GM21526 (cell line): ENCODE results near the gene LLGL1.

Source experiments
- ATAC-seq: cut with Tn5 transposase; IDR thresholded peaks from one replicate; pipeline ENCODE4 v1.9.1; 2021; ENCODE audit warnings: moderate library complexity; ENCODE audit not compliant: unreplicated experiment, low FRiP score

LLGL1 gene

DNA sequence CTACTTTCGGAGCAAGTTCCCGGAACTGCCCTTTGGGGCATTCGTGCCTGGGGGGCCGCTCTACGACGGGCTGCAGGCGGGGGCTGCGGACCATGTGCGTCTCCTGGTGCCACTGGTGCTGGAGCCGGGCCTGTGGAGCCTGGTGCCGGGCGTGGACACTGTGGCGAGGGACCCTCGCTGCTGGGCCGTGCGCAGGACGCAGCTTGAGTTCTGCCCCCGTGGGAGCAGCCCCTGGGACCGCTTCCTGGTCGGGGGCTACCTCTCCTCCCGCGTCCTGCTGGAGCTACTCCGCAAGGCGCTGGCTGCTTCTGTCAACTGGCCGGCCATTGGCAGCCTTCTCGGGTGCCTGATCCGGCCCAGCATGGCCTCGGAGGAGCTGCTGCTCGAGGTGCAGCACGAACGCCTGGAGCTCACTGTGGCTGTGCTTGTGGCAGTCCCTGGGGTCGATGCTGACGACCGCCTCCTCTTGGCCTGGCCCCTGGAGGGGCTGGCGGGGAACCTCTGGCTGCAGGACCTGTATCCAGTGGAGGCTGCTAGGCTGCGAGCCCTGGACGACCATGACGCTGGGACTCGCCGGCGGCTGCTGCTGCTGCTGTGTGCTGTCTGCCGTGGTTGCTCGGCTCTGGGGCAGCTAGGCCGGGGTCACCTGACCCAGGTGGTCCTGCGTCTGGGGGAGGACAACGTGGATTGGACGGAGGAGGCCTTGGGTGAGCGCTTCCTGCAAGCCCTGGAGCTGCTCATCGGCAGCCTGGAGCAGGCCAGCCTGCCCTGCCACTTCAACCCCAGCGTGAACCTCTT lies 38.6 kb downstream of the LLGL1 start:
- ATAC-seq = no peak

DNA sequence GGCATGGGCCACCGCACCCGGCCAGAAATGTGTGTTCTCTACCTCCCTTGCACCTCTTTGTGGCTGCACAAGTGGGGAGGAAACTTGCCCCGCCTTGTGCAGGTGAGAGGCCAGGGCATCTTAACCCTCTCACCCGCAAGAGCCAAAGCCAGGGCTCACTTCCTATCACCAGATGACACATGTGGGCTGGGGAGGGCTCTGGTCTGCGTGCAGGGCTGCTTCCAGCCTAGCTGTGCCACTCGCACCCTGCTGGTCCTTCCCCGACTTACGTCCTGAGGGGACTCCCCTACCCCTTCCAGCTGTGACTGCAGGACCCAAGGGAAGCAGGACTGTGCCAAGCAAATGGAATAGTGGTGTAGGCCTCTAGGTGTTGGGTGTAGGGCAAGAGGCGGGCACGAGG lies 41.9 kb downstream of the LLGL1 start:
- ATAC-seq = no peak

DNA sequence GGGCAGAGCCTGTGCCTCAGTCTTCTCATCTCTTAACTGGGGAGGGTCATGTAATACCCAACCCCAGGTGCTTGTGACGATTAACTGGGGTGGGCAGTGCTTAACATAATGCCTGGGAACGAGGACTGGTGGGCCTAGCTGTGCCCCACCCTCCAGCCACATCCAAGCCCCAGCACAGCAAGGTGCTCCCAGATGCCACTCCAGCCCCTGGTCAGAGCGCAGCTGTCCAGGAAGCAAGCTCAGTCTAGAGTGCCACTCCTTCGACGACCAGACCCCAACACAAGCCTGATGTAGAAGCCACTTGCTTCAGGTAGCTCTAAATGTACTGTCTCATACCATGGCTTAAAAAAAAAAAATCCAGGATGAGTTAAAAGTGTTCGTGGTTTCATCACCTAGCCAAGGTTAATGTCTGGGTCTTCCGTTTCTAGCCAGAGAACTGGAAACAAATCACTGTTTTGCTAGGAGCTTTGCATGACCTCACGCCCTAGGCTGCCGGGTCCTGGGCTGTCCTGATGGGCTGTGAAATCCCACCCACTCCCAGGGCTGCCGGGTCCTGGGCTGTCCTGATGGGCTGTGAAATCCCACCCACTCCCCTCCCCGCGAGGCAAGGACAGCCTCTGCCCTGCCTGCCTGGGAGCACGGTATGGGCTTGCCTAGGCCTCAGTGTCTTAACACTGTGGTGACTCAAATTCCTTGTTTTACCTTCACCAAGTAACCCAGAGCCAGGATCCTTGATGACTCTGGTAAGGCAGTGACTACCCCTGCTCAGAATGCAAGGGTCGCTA lies 42.7 kb downstream of the LLGL1 start:
- no peak for ATAC-seq

- ATAC-seq = no peak
These were observed 44.9 kb downstream of the LLGL1 start for GRCh38 chr17:18270046-18270931.

DNA sequence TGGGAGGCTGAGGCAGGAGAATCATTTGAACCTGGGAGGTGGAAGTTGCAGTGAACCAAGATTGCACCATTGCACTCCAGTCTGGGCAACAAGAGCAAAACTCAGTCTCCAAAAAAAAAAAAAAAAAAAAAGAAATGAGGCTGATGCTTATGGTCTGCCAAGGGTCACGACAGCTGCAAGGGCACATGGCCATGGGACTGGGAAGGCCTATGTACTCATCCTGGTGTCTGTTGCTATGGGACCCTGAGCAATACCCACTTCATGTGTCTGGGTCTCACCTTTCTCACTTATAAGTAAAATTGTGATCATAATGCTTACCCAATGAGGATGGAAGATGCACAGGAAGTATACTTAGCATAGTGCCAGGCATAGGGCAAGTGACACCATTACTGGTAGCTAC lies 51.6 kb downstream of the LLGL1 start:
- no peak for ATAC-seq

DNA sequence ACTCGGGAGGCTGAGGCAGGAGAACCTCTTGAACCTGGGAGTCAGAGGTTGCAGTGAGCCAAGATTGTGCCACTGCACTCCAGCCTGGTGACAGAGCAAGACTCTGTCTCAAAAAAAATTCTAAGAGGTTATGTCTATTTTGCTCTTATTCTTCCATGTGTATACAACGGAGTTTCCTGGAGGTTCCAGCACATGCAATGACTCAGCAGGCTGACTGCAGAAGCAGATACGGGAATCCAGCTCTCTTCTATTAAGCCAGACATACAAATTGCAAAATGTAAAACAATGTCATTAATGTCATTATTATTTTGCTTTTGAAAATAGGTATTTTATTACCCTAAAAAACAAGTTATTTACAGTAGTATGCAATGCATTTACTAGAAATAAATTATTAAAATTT lies 53.4 kb downstream of the LLGL1 start:
- no peak for ATAC-seq

DNA sequence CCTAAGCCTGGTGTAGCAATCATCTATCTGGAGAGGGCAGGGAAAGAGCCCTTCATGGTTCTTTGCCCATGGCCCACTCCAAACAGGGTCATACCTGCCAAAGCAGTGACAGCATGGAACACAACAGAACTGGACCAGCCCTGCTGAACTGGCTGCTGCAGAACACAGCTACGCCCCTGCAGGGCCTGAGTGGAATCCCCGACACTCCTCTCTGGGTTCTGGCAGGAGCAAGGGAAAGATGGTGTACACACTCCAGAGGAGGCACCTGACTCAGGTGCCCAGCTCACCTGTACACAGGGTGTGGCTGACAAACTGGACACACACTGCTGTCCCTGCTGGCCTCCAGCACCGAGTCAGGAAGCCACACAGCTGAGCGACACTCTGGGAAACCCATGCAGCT lies 54.8 kb downstream of the LLGL1 start:
- ATAC-seq = no peak

GRCh38 chr17:18280766-18281371 lies 55.4 kb downstream of the LLGL1 start:
- no peak for ATAC-seq

DNA sequence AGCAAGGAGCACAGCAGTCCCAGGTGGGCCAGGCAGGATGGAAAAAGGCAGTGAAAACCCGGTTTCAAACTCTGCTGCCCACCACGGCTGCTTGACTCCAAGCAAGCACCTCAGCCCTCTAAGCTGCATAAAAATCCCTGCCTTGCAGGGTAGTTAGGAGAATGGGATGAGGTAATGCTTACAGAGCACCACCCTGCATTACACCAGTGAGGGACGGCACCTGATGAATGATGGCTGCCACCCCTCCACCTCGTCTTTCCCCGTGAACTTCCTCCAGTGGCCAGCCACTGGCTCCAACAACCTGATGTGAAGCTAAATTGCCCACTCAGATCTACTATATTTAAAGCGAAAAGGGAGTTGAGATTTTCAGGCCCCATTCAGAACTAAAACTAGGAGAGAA lies 56.4 kb downstream of the LLGL1 start:
- ATAC-seq = no peak

GRCh38 chr17:18285296-18285695 lies 59.9 kb downstream of the LLGL1 start:
- ATAC-seq = no peak

DNA sequence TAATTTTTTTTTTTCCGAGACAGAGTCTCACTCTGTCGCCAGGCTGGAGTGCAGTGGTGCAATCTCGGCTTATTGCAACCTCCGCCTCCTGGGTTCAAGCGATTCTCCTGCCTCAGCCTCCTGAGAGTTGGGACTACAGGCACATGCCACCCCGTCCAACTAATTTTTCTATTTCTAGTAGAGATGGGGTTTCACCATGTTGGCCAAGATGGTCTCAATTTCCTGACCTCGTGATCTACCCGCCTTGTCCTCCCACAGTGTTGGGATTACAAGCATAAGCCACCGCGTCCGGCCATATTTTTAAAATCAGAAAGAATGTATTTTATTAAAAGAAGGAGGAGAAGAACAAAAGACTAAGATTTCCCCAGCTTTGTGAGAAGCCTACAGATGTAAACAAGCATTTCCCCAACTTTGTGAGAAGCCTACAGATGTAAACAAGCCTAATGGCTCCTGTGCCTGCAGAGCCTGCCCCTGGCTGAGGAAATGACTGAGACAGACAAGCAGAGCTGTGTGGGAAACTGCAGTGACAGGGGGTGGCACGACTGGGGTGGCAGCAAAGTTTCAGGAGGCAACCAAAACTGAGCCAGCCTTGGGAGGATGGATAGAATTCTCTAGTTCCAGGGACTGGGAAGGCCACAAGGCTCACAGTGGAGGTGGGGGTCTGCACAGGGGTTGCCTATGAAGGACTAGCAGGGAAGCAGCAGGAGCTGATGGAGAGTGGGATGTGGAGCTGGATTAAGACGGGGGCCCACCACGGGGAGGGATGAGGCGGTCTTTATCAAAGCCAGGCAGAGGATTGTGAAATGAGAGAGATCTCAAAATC lies 66.5 kb downstream of the LLGL1 start:
- no peak for ATAC-seq
